ENCODE data around the gene HIPK2. TPM values are rescaled to one million over a fixed set of nuclear protein-coding genes. Genes with fewer than 3 reads are reported as not detected.

Gene HIPK2
- total RNA-seq, 6 donors from 2014 or later: 38.6 to 59.6 (median 45.9) TPM

DNA sequence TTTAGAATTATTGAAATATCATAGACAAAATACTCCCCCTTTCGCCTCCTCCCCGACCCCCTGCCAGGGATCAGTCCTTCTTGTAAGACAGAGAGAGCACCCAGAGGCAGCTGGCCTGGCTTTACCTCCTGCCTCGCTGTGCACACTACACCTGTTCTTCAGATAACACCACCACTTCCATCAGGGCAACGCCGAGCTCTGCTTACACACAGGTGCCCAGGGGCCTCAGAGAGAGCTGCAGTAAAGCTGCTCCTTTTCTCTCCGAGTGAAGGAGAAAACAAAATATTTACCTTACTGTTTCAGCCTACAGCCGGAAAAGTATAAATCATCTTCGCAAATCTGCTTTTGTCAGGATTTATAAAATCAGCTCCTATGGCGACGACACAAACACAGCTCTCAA, 80.7 kb downstream of the HIPK2 start:
- ATAC-seq (ENCODE audit: low FRiP score in 2 of 2) (no peak), DNase-seq (no peak)
- peaks cover 6 to 34% (median 22%) of the 10 kb centered on the region in 4 donors for H3K4me1 ChIP-seq
- H3K36me3 ChIP-seq: peaks cover 0 to 27% (median 6%) of the 10 kb centered on the region in 4 donors
- TF ChIP-seq EP300 (IDR thresholded peaks at IDR 0.05): no peak
- TF ChIP-seq, protein P1, sequence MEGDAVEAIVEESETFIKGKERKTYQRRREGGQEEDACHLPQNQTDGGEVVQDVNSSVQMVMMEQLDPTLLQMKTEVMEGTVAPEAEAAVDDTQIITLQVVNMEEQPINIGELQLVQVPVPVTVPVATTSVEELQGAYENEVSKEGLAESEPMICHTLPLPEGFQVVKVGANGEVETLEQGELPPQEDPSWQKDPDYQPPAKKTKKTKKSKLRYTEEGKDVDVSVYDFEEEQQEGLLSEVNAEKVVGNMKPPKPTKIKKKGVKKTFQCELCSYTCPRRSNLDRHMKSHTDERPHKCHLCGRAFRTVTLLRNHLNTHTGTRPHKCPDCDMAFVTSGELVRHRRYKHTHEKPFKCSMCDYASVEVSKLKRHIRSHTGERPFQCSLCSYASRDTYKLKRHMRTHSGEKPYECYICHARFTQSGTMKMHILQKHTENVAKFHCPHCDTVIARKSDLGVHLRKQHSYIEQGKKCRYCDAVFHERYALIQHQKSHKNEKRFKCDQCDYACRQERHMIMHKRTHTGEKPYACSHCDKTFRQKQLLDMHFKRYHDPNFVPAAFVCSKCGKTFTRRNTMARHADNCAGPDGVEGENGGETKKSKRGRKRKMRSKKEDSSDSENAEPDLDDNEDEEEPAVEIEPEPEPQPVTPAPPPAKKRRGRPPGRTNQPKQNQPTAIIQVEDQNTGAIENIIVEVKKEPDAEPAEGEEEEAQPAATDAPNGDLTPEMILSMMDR (IDR thresholded peaks at IDR 0.05): no peak
- TF ChIP-seq POLR2A (IDR thresholded peaks at IDR 0.05): no peak
- no peak for TF ChIP-seq POLR2AphosphoS5 (IDR thresholded peaks at IDR 0.05)
- H3K27me3 ChIP-seq: no peaks in the 10 kb centered on the region
- WGBS, 2 donors: 81 to 93% methylated on average over 10 of the region's 10 CpGs
- no peaks in the 10 kb centered on the region for H3K9me3 ChIP-seq
- peak overlapping the region in 2 of 4 donors; percentile 19 to 41 for H3K27ac ChIP-seq
- H3K4me3 ChIP-seq: no peak overlapping the region

DNA sequence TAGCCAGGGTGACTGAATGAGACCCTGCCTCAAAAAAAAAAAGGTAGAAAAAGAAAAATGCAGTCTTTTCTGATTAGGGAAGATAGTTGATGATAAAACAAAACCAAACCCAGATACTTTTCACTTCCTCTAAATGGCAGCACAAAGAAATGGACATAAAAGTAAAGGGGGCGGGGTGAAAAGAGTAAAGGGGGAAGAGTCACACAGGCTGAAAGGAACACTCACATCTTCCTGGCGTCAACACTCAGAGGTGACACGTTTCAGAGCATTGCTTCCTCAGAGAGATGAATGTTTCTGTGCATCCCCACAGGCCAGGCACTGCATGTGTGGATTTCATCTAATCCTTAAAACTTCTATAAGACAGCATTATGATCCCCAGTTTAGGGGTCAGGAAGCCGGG, 81.2 kb downstream of the HIPK2 start:
- TF ChIP-seq POLR2AphosphoS5 (IDR thresholded peaks at IDR 0.05): no peak
- TF ChIP-seq POLR2A (IDR thresholded peaks at IDR 0.05): no peak
- TF ChIP-seq, protein P1 (IDR thresholded peaks at IDR 0.05): no peak
- TF ChIP-seq EP300 (IDR thresholded peaks at IDR 0.05): no peak
- Histone ChIP-seq H3K4me1 (peaks cover under 1 to 29% (median 19%) of the 10 kb centered on the region in 4 donors), H3K4me3 (no peak overlapping the region), H3K9me3 (no peaks in the 10 kb centered on the region), H3K27me3 (no peaks in the 10 kb centered on the region), H3K27ac (peak overlapping the region in 2 of 4 donors; percentile 19 to 41), H3K36me3 (peaks cover 0 to 27% (median 6%) of the 10 kb centered on the region in 4 donors)
- DNase-seq (no peak), ATAC-seq (ENCODE audit: low FRiP score in 2 of 2) (peak in 1 of 2 donors; percentile 52)
- 58 to 64% methylated on average over 4 of the region's 4 CpGs for WGBS, 2 donors

DNA sequence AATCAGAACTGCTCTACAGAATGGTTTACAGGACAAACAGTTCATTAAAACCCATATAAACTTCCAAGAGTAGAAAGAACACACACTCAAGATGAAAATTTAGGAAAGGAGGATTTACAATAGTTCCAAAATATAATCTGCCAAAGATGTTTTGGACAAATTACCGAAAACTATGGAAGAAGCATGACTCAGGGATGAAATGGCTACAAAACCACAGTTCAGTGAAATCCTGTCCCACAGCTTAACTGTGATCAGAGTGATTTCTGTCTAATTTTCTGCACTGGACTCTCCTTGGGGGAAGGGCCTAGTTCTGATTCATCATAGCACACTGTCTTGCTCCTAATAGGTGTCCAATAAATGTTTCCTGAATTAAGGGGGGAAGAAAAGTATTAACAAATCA, 82.2 kb downstream of the HIPK2 start:
- peaks cover 0 to 22% (median 7%) of the 10 kb centered on the region in 4 donors for H3K36me3 ChIP-seq
- ATAC-seq (ENCODE audit: low FRiP score in 2 of 2): peak in 1 of 2 donors; percentile 41

DNA sequence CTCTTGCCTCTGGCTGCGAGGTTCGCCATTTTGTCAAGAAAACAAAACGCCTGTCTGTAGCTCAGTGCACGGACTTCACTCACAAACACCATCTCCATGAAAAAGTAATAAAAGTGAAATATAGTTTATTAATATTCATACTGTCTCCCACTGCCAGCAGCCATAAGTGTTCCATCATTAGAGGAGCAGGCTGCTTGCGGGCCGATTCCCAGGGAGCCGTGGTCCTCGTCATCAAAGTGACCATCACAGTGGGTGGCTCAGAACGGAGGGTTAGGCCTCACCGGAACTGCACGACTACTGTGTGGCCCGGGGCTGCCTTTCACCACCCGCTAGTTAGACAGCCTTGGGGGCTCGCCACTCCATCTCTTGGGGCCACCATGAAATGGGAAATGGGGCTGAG, 82.7 kb downstream of the HIPK2 start:
- Histone ChIP-seq H3K27ac (no peak overlapping the region), H3K4me1 (peaks cover 5 to 23% (median 18%) of the 10 kb centered on the region in 4 donors), H3K4me3 (no peak overlapping the region), H3K27me3 (no peaks in the 10 kb centered on the region), H3K36me3 (peaks cover 0 to 24% (median 8%) of the 10 kb centered on the region in 4 donors), H3K9me3 (no peaks in the 10 kb centered on the region)
- 86 to 94% methylated on average over 14 of the region's 14 CpGs for WGBS, 2 donors
- DNase-seq (no peak), ATAC-seq (ENCODE audit: low FRiP score in 2 of 2) (no peak)
- TF ChIP-seq, protein P1 (IDR thresholded peaks at IDR 0.05): no peak
- TF ChIP-seq POLR2A (IDR thresholded peaks at IDR 0.05) (no peak), POLR2AphosphoS5 (IDR thresholded peaks at IDR 0.05) (no peak), EP300 (IDR thresholded peaks at IDR 0.05) (no peak)

More for the DNA sequence above, 82.2 kb downstream of the HIPK2 start:
- no peak for DNase-seq
- no peak overlapping the region for H3K4me3 ChIP-seq
- H3K27me3 ChIP-seq: no peaks in the 10 kb centered on the region
- TF ChIP-seq POLR2AphosphoS5 (IDR thresholded peaks at IDR 0.05) (no peak), EP300 (IDR thresholded peaks at IDR 0.05) (no peak), POLR2A (IDR thresholded peaks at IDR 0.05) (no peak)
- TF ChIP-seq, protein P1 (IDR thresholded peaks at IDR 0.05): no peak
- peaks cover 5 to 26% (median 20%) of the 10 kb centered on the region in 4 donors for H3K4me1 ChIP-seq
- H3K9me3 ChIP-seq: no peaks in the 10 kb centered on the region
- no peak overlapping the region for H3K27ac ChIP-seq
- WGBS, 2 donors: 85 to 88% methylated on average over 1 of the region's 1 CpG

DNA sequence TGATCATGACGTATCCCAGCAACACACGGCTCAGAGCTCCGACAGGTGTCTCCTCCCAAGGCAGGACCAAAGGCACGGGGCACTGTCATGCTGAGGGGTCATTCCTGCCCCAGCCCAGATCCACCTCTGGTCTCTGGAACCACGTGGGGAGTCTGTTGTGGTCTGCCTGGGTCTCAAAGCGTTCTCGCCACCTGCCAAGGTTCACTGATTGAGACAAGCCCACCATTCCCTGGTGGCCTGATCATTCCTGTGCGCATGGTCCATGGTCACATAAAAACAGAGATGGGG, 83.5 kb downstream of the HIPK2 start:
- Histone ChIP-seq H3K9me3 (no peaks in the 10 kb centered on the region), H3K4me1 (peaks cover 5 to 19% (median 14%) of the 10 kb centered on the region in 4 donors), H3K4me3 (no peak overlapping the region), H3K27me3 (no peaks in the 10 kb centered on the region), H3K27ac (no peak overlapping the region), H3K36me3 (peaks cover 0 to 23% (median 8%) of the 10 kb centered on the region in 4 donors)
- TF ChIP-seq, protein P1 (IDR thresholded peaks at IDR 0.05): no peak
- TF ChIP-seq POLR2AphosphoS5 (IDR thresholded peaks at IDR 0.05) (no peak), EP300 (IDR thresholded peaks at IDR 0.05) (no peak), POLR2A (IDR thresholded peaks at IDR 0.05) (no peak)
- 88 to 96% methylated on average over 7 to 8 of the region's 8 CpGs for WGBS, 2 donors
- ATAC-seq (ENCODE audit: low FRiP score in 2 of 2): no peak
- DNase-seq: no peak
